ENCODE data around the gene AOC3. TPM values are rescaled to one million over a fixed set of nuclear protein-coding genes. Genes with fewer than 3 reads are reported as not detected.
A peak's percentile ranks its signal among the peaks of the same experiment; 100 is the strongest.

Gene AOC3
- total and polyA plus RNA-seq, 2 of the 13 experiments (the other 11 are each of a cell fraction or from before 2014, with no cell fraction given), result 8.7 to 51.7 TPM

DNA sequence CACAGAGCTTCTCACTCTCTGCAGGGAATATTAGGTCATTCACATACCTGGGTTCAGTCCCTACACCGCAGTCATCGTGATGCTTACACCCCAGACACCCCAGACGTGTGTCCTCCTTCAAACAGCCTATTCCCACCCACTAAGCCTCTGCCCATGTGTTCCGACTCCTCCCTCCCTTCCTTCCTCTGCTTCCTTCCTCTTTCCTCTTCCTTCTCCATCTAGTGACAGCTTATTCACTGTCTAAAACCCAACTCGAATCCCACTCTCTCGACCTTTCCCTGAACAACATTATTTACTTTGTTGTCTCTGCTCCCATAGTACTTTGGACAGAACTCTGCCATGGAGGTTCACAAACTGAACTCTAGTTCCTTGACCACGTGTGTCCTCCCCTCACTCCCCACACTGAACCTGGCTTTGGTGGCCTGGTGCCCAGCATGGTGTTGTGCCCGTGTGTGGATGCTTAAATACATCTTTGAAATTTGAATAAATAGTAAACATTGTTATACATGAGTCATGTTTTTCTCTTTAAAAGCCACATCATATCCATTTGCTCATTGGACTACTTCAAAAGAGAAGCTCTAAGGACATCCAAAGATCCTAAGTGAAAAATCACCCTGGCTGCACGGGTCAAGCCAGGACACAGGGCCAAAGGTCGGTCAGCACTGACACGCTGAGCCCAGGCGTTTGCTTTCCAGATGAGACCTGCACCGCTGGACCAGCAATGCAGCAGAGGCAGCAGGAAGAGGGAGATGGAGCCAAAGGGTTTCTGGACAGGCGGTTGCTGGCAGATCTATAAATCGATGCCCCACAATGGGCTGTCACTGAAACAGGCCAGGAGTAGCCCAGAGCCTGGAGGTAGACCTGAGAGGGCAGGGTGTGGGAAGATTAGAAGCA is 35.5 kb downstream of the AOC3 start (continued):
- 0 out of 2 replicates have a peak, but pooled peaks have one; percentile 24 for TF ChIP-seq WIZ (CRISPR knock-in tag; IDR thresholded peaks at IDR 0.05)
- peak; percentile 55; the same call in 1 of the 2 replicates for TF ChIP-seq ZC3H13 (CRISPR knock-in tag; IDR thresholded peaks at IDR 0.05)
- no peak for TF ChIP-seq ZNF879 (CRISPR knock-in tag; IDR thresholded peaks at IDR 0.05)
- no peak for TF ChIP-seq TP53 (CRISPR knock-in tag; conservative IDR thresholded peaks at IDR 0.05)
- no peak for TF ChIP-seq NFRKB (IDR thresholded peaks at IDR 0.05)
- 0 out of 2 replicates have a peak, but pooled peaks have one; percentile 71 for TF ChIP-seq CC2D1A (CRISPR knock-in tag; IDR thresholded peaks at IDR 0.05)
- TF ChIP-seq, protein P1, sequence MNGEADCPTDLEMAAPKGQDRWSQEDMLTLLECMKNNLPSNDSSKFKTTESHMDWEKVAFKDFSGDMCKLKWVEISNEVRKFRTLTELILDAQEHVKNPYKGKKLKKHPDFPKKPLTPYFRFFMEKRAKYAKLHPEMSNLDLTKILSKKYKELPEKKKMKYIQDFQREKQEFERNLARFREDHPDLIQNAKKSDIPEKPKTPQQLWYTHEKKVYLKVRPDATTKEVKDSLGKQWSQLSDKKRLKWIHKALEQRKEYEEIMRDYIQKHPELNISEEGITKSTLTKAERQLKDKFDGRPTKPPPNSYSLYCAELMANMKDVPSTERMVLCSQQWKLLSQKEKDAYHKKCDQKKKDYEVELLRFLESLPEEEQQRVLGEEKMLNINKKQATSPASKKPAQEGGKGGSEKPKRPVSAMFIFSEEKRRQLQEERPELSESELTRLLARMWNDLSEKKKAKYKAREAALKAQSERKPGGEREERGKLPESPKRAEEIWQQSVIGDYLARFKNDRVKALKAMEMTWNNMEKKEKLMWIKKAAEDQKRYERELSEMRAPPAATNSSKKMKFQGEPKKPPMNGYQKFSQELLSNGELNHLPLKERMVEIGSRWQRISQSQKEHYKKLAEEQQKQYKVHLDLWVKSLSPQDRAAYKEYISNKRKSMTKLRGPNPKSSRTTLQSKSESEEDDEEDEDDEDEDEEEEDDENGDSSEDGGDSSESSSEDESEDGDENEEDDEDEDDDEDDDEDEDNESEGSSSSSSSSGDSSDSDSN (CRISPR knock-in tag; IDR thresholded peaks at IDR 0.05), result peak; percentile 86
- 0 out of 2 replicates have a peak, but pooled peaks have one; percentile 56 for TF ChIP-seq RARG (CRISPR knock-in tag; IDR thresholded peaks at IDR 0.05; ENCODE audit: low read depth)
- TF ChIP-seq, protein P2, sequence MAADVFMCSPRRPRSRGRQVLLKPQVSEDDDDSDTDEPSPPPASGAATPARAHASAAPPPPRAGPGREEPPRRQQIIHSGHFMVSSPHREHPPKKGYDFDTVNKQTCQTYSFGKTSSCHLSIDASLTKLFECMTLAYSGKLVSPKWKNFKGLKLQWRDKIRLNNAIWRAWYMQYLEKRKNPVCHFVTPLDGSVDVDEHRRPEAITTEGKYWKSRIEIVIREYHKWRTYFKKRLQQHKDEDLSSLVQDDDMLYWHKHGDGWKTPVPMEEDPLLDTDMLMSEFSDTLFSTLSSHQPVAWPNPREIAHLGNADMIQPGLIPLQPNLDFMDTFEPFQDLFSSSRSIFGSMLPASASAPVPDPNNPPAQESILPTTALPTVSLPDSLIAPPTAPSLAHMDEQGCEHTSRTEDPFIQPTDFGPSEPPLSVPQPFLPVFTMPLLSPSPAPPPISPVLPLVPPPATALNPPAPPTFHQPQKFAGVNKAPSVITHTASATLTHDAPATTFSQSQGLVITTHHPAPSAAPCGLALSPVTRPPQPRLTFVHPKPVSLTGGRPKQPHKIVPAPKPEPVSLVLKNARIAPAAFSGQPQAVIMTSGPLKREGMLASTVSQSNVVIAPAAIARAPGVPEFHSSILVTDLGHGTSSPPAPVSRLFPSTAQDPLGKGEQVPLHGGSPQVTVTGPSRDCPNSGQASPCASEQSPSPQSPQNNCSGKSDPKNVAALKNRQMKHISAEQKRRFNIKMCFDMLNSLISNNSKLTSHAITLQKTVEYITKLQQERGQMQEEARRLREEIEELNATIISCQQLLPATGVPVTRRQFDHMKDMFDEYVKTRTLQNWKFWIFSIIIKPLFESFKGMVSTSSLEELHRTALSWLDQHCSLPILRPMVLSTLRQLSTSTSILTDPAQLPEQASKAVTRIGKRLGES (CRISPR knock-in tag; IDR thresholded peaks at IDR 0.05; ENCODE audit: borderline replicate concordance), result no peak
- TF ChIP-seq, protein P3, sequence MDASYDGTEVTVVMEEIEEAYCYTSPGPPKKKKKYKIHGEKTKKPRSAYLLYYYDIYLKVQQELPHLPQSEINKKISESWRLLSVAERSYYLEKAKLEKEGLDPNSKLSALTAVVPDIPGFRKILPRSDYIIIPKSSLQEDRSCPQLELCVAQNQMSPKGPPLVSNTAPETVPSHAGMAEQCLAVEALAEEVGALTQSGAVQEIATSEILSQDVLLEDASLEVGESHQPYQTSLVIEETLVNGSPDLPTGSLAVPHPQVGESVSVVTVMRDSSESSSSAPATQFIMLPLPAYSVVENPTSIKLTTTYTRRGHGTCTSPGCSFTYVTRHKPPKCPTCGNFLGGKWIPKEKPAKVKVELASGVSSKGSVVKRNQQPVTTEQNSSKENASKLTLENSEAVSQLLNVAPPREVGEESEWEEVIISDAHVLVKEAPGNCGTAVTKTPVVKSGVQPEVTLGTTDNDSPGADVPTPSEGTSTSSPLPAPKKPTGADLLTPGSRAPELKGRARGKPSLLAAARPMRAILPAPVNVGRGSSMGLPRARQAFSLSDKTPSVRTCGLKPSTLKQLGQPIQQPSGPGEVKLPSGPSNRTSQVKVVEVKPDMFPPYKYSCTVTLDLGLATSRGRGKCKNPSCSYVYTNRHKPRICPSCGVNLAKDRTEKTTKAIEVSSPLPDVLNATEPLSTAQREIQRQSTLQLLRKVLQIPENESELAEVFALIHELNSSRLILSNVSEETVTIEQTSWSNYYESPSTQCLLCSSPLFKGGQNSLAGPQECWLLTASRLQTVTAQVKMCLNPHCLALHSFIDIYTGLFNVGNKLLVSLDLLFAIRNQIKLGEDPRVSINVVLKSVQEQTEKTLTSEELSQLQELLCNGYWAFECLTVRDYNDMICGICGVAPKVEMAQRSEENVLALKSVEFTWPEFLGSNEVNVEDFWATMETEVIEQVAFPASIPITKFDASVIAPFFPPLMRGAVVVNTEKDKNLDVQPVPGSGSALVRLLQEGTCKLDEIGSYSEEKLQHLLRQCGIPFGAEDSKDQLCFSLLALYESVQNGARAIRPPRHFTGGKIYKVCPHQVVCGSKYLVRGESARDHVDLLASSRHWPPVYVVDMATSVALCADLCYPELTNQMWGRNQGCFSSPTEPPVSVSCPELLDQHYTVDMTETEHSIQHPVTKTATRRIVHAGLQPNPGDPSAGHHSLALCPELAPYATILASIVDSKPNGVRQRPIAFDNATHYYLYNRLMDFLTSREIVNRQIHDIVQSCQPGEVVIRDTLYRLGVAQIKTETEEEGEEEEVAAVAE (CRISPR knock-in tag; IDR thresholded peaks at IDR 0.05; ENCODE audit: borderline replicate concordance), result no peak
- TF ChIP-seq, protein P4, sequence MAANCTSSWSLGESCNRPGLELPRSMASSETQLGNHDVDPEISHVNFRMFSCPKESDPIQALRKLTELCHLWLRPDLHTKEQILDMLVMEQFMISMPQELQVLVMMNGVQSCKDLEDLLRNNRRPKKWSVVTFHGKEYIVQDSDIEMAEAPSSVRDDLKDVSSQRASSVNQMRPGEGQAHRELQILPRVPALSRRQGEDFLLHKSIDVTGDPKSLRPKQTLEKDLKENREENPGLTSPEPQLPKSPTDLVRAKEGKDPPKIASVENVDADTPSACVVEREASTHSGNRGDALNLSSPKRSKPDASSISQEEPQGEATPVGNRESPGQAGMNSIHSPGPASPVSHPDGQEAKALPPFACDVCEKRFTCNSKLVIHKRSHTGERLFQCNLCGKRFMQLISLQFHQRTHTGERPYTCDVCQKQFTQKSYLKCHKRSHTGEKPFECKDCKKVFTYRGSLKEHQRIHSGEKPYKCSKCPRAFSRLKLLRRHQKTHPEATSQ (CRISPR knock-in tag; IDR thresholded peaks at IDR 0.05; ENCODE audit: borderline replicate concordance), result 0 out of 2 replicates have a peak, but pooled peaks have one; percentile 51
- peak; percentile 34; the same call in 1 of the 2 replicates for TF ChIP-seq REPIN1 (CRISPR knock-in tag; IDR thresholded peaks at IDR 0.05; ENCODE audit: borderline replicate concordance, low read depth)
- TF ChIP-seq, protein P5, sequence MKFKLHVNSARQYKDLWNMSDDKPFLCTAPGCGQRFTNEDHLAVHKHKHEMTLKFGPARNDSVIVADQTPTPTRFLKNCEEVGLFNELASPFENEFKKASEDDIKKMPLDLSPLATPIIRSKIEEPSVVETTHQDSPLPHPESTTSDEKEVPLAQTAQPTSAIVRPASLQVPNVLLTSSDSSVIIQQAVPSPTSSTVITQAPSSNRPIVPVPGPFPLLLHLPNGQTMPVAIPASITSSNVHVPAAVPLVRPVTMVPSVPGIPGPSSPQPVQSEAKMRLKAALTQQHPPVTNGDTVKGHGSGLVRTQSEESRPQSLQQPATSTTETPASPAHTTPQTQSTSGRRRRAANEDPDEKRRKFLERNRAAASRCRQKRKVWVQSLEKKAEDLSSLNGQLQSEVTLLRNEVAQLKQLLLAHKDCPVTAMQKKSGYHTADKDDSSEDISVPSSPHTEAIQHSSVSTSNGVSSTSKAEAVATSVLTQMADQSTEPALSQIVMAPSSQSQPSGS (CRISPR knock-in tag; IDR thresholded peaks at IDR 0.05), result no peak; the same call in 1 of the 2 replicates
- TF ChIP-seq ZNF777 (CRISPR knock-in tag; IDR thresholded peaks at IDR 0.05), result peak; percentile 30; the same call in 1 of the 2 replicates
- 0 out of 2 replicates have a peak, but pooled peaks have one; percentile 62 for TF ChIP-seq TOPORS (CRISPR knock-in tag; IDR thresholded peaks at IDR 0.05)

All from HepG2 (cell line).